GM10266 (cell line): ENCODE results near the gene MRPL10.

Source experiments
- DNase-seq: peaks from one replicate; pipeline ENCODE4 v3.0.0; 2012; ENCODE audit errors: extremely low spot score
- TF ChIP-seq, protein P1 (sequence below): IDR thresholded peaks from 2 replicates; pipeline ENCODE4 v1.5.1; 2012; ENCODE audit warnings: mild to moderate bottlenecking, low read depth; ENCODE audit not compliant: control insufficient read depth, insufficient read depth; ENCODE audit errors: missing control alignments

MRPL10 gene

DNA sequence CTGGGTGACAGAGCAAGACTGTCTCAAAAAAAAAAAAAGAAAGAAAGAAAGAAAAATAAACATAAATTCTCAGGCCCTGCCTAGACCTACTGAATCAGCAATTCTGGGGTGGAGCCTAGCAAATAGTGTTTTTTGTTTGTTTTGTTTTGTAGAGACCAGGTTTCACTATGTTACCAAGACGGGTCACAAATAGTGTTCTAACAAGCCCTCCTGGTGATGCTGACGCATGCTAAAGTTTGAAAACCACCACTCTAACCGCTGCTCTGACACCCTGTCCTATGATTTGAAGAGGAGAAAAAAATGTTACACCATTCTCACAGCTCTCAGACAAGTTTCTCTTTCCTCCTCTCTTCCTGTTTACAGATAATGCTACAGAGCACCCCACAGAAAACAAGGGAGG, 1.5 kb downstream of the MRPL10 start:
- DNase-seq, result no peak
- TF ChIP-seq, protein P1, sequence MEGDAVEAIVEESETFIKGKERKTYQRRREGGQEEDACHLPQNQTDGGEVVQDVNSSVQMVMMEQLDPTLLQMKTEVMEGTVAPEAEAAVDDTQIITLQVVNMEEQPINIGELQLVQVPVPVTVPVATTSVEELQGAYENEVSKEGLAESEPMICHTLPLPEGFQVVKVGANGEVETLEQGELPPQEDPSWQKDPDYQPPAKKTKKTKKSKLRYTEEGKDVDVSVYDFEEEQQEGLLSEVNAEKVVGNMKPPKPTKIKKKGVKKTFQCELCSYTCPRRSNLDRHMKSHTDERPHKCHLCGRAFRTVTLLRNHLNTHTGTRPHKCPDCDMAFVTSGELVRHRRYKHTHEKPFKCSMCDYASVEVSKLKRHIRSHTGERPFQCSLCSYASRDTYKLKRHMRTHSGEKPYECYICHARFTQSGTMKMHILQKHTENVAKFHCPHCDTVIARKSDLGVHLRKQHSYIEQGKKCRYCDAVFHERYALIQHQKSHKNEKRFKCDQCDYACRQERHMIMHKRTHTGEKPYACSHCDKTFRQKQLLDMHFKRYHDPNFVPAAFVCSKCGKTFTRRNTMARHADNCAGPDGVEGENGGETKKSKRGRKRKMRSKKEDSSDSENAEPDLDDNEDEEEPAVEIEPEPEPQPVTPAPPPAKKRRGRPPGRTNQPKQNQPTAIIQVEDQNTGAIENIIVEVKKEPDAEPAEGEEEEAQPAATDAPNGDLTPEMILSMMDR, result no peak

DNA sequence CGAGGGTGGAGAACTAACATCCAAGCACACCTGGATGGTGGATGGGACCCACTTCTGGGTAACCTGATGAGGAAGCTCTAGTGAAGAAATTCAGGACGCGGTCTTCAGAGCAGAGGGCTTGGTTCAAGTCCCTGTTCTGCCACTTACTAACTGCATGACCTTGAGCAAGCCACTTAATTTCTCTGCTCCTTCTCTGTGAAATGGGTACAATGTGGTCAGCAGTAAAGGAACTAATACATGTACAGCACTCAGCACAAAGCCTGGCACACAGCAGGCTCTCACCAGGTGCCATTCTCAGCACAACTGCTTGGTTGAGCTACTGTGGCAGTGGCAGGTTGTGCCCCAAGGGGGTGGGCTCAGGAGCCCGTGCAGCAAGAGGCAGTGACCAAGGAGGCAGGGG, 7.8 kb downstream of the MRPL10 start:
- DNase-seq, result no peak
- TF ChIP-seq, protein P1, result no peak

GRCh38 chr17:47822785-47823184, 8.6 kb downstream of the MRPL10 start:
- TF ChIP-seq, protein P1, result no peak
- no peak for DNase-seq

- DNase-seq, result peak; percentile 88
Observed at GRCh38 chr17:47821424-47822391, 9.6 kb downstream of the MRPL10 start, which contains the start of gene OSBPL7. TSS of gene OSBPL7 (minus strand) at chr17:47821794. CDS start at chr17:47820278, 1,516 bp downstream.

GRCh38 chr17:47821031-47821423, 10.3 kb downstream of the MRPL10 start:
- TF ChIP-seq, protein P1, result no peak
- DNase-seq, result no peak

More at GRCh38 chr17:47821424-47822391, 9.6 kb downstream of the MRPL10 start, which contains the start of gene OSBPL7:
- TF ChIP-seq, protein P1, result peak; percentile 83

- no peak for DNase-seq
- TF ChIP-seq, protein P1, result no peak
Observed at GRCh38 chr17:47820033-47820789, 11.1 kb downstream of the MRPL10 start.
